ENCODE results near the gene RYR1.
A peak's percentile ranks its signal among the peaks of the same experiment; 100 is the strongest.

The RYR1 gene

GRCh38 chr19:38619361-38620174 is 186.1 kb downstream of the RYR1 start:
- no peaks in the 10 kb centered on the region for H3K9me3 ChIP-seq (ENCODE audit: control insufficient read depth, insufficient read depth, low read length)
- TF ChIP-seq, protein P1, sequence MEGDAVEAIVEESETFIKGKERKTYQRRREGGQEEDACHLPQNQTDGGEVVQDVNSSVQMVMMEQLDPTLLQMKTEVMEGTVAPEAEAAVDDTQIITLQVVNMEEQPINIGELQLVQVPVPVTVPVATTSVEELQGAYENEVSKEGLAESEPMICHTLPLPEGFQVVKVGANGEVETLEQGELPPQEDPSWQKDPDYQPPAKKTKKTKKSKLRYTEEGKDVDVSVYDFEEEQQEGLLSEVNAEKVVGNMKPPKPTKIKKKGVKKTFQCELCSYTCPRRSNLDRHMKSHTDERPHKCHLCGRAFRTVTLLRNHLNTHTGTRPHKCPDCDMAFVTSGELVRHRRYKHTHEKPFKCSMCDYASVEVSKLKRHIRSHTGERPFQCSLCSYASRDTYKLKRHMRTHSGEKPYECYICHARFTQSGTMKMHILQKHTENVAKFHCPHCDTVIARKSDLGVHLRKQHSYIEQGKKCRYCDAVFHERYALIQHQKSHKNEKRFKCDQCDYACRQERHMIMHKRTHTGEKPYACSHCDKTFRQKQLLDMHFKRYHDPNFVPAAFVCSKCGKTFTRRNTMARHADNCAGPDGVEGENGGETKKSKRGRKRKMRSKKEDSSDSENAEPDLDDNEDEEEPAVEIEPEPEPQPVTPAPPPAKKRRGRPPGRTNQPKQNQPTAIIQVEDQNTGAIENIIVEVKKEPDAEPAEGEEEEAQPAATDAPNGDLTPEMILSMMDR (IDR thresholded peaks at IDR 0.05; ENCODE audit: low read depth, low read length, poor library complexity, severe bottlenecking), result no peak
- TF ChIP-seq EZH2phosphoT487 (IDR thresholded peaks at IDR 0.05; ENCODE audit: borderline replicate concordance, low read length), result no peak
- H3K36me3 ChIP-seq (ENCODE audit: control insufficient read depth, low read length), result peaks cover 66% of the 10 kb centered on the region
- H3K4me3 ChIP-seq (ENCODE audit: low read length), result peak overlapping the region; percentile 90
- peaks cover 8% of the 10 kb centered on the region for H3F3A ChIP-seq (ENCODE audit: control insufficient read depth, insufficient read depth)
- H3K79me2 ChIP-seq (ENCODE audit: control insufficient read depth, low read length), result peaks cover 61% of the 10 kb centered on the region
- H4K20me1 ChIP-seq (ENCODE audit: control insufficient read depth, insufficient read depth, low read depth, low read length), result peaks cover 8% of the 10 kb centered on the region; the same call in 1 of the 2 replicates
- peak overlapping the region; percentile 98 for H3K4me2 ChIP-seq (ENCODE audit: low read length)
- H3K27ac ChIP-seq (ENCODE audit: low read depth, low read length), result peak overlapping the region; percentile 44
- peaks cover 40% of the 10 kb centered on the region for H3K4me1 ChIP-seq (ENCODE audit: control insufficient read depth, low read length)
- no peaks in the 10 kb centered on the region for H3K9me2 ChIP-seq (replicated peaks; ENCODE audit: control insufficient read depth, low read length)
- no peaks in the 10 kb centered on the region for H3K27me3 ChIP-seq (ENCODE audit: control insufficient read depth, low read length)

- H3K36me3 ChIP-seq (ENCODE audit: control insufficient read depth, low read length), result peaks cover 85% of the 10 kb centered on the region
- no peak overlapping the region for H3K4me2 ChIP-seq (ENCODE audit: low read length)
- peaks cover 29% of the 10 kb centered on the region for H3K79me2 ChIP-seq (ENCODE audit: control insufficient read depth, low read length)
- H3K4me1 ChIP-seq (ENCODE audit: control insufficient read depth, low read length), result peaks cover 7% of the 10 kb centered on the region
- H3F3A ChIP-seq (ENCODE audit: control insufficient read depth, insufficient read depth), result peaks cover 2% of the 10 kb centered on the region; the same call in 1 of the 2 replicates
- H4K20me1 ChIP-seq (ENCODE audit: control insufficient read depth, insufficient read depth, low read depth, low read length), result peaks cover 5% of the 10 kb centered on the region; the same call in 1 of the 2 replicates
- H3K27ac ChIP-seq (ENCODE audit: low read depth, low read length), result no peak overlapping the region
- H3K27me3 ChIP-seq (ENCODE audit: control insufficient read depth, low read length), result no peaks in the 10 kb centered on the region
- no peak overlapping the region for H3K4me3 ChIP-seq (ENCODE audit: low read length)
- no peak for TF ChIP-seq EZH2phosphoT487 (IDR thresholded peaks at IDR 0.05; ENCODE audit: borderline replicate concordance, low read length)
- TF ChIP-seq, protein P1 (IDR thresholded peaks at IDR 0.05; ENCODE audit: low read depth, low read length, poor library complexity, severe bottlenecking), result no peak
- no peaks in the 10 kb centered on the region for H3K9me3 ChIP-seq (ENCODE audit: control insufficient read depth, insufficient read depth, low read length)
- no peaks in the 10 kb centered on the region for H3K9me2 ChIP-seq (replicated peaks; ENCODE audit: control insufficient read depth, low read length)
These were observed 191.3 kb downstream of the RYR1 start for GRCh38 chr19:38624822-38625221.

DNA sequence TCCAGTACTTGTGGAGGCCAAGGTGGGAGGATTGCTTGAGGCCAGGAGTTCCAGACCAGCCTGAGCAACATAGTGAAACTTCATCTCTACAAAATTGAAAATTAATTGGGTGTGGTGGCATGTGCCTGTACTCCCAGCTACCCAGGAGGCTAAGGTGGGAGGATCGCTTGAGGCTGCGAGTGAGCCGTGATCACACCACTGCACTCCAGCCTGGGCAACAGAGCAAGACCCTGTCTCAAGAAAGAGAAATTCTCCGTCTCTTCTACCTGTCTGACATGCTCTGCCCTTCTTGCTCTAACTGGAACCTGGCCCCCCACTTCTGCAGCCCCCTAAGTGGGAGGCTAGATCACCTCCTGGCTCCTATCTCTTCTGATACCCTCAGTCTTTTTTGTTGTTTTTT is 192.9 kb downstream of the RYR1 start:
- no peak overlapping the region for H3K4me3 ChIP-seq (ENCODE audit: low read length)
- no peaks in the 10 kb centered on the region for H3K9me2 ChIP-seq (replicated peaks; ENCODE audit: control insufficient read depth, low read length)

More for the DNA sequence above, 192.9 kb downstream of the RYR1 start:
- Histone ChIP-seq H3F3A (ENCODE audit: control insufficient read depth, insufficient read depth) (peaks cover 2% of the 10 kb centered on the region; the same call in 1 of the 2 replicates), H3K9me3 (ENCODE audit: control insufficient read depth, insufficient read depth, low read length) (no peaks in the 10 kb centered on the region), H4K20me1 (ENCODE audit: control insufficient read depth, insufficient read depth, low read depth, low read length) (no peaks in the 10 kb centered on the region), H3K36me3 (ENCODE audit: control insufficient read depth, low read length) (peaks cover 76% of the 10 kb centered on the region), H3K79me2 (ENCODE audit: control insufficient read depth, low read length) (peaks cover 14% of the 10 kb centered on the region), H3K4me1 (ENCODE audit: control insufficient read depth, low read length) (no peaks in the 10 kb centered on the region), H3K4me2 (ENCODE audit: low read length) (no peak overlapping the region), H3K27me3 (ENCODE audit: control insufficient read depth, low read length) (no peaks in the 10 kb centered on the region), H3K27ac (ENCODE audit: low read depth, low read length) (no peak overlapping the region)
- no peak for TF ChIP-seq EZH2phosphoT487 (IDR thresholded peaks at IDR 0.05; ENCODE audit: borderline replicate concordance, low read length)
- TF ChIP-seq, protein P1 (IDR thresholded peaks at IDR 0.05; ENCODE audit: low read depth, low read length, poor library complexity, severe bottlenecking), result no peak
